Heart left ventricle (tissue), 13 donors: ENCODE results near the gene GLA.

Source experiments
- CTCF ChIP-seq, 12 donors: fragments of 200-600 bp; sonication (generic) in 4 of 12; IDR thresholded peaks; one replicate each; pipeline versions ENCODE4 v1.5.0 to v1.8.0; 2018 to 2022; ENCODE audit warnings: antibody characterized with exemption in 12 of 12, mild to moderate bottlenecking in 5 of 12
- POLR2A ChIP-seq, 2 donors: fragments of 450-650 bp; IDR thresholded peaks; one replicate each; pipeline ENCODE4 v1.6.1; 2017; ENCODE audit warnings: antibody characterized with exemption in 2 of 2, mild to moderate bottlenecking in 2 of 2, moderate library complexity in 2 of 2
- donor health status: ischemic (EF 13 %, LVEDD 7.1; RV severe dilation, severe dysfunction).
- donor health status: DM: no; HTN: yes; CAD: no.
- donor health status: DM: no; HTN: no; CAD: no.
- donor health status: ischemic (EF 25% LVEDD 6.9; RV normal size, moderate dysfunction).
- donor health status: ischemic (EF 25% LVEDD 5.7; RV mildly dilated, moderate dysfunction).
- donor health status: ischemic (EF 35%, LVEDD 5.7; RV mildly dilated, moderate dysfunction).
- donor health status: nonischemic (EF 11% LVEDD 7.7; RV severe dilation, severe dysfunction).
- donor health status: DM: yes; HTN: yes; CAD: no.
- donor health status: PGD.
- donor health status: ischemic (EF 29% LVEDD 5.4; RV normal size, mild dysfunction).
- donor health status: nonischemic (EF 23%, LVEDD 6.1; RV moderate dilation, normal function).

DNA sequence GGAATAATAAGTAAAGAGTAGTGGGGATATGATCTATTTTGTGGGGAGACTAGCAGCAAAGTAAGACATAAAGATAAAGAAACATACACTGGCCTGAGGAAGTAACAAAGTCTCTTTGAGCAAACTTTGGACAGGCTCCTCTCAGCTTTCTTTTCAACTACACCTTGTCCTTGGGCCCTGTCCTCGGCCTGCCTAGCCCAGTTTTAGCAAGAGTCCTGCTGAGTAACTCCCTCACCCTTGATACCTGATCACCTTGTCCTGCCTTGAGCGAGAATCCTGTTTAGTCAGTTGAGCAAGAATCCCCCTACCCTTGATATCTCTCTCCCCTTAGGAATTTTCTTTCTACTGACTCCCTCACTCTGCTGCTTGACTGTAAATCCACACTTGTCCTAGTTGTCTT, 11.8 kb upstream of the GLA start:
- TF ChIP-seq CTCF (IDR thresholded peaks at IDR 0.05) (no peak), POLR2A (IDR thresholded peaks at IDR 0.05) (no peak)
